Nucleus accumbens (tissue), 56 donors: Measurements from ENCODE around the gene WNT3.
"Not testable (repeated sequence)": the region's sequence is repeated elsewhere in the genome, so short reads cannot be mapped to it uniquely, and the experiment has no call there.

Experiments
- DNase-seq, 56 donors: peaks; one replicate each; lab custom pipeline; 2025; lab: John Stamatoyannopoulos, UW

WNT3 gene

GRCh38 chr17:46818316-46818928 lies at the start of gene WNT3:
WNT3 (minus strand) TSS chr17:46818692; CDS start chr17:46818597, 95 bp downstream.
- DNase-seq = peak in 21 of 56 donors; percentile 2 to 71 (median 22)

GRCh38 chr17:46866747-46867146 lies 48.3 kb upstream of the WNT3 start:
- DNase-seq = no peak

GRCh38 chr17:46866325-46866724 lies 47.8 kb upstream of the WNT3 start:
- DNase-seq = no peak

GRCh38 chr17:46865100-46865499 lies 46.6 kb upstream of the WNT3 start:
- no peak for DNase-seq

- no peak for DNase-seq
Measured at GRCh38 chr17:46863383-46864121, 45.1 kb upstream of the WNT3 start.

- DNase-seq = no peak
Measured at GRCh38 chr17:46862949-46863348, 44.5 kb upstream of the WNT3 start.

- no peak for DNase-seq
Measured at GRCh38 chr17:46859996-46860395, 41.5 kb upstream of the WNT3 start.

GRCh38 chr17:46857600-46857999 lies 39.1 kb upstream of the WNT3 start:
- no peak for DNase-seq

- DNase-seq = no peak
Measured at GRCh38 chr17:46854948-46855347, 36.5 kb upstream of the WNT3 start.

- DNase-seq = no peak
Measured at GRCh38 chr17:46854515-46854914, 36.0 kb upstream of the WNT3 start.

GRCh38 chr17:46853896-46854444 lies 35.5 kb upstream of the WNT3 start:
- DNase-seq = peak in 7 of 56 donors; percentile 4 to 35 (median 23)

GRCh38 chr17:46851029-46851741 lies 32.7 kb upstream of the WNT3 start, which contains the start of gene WNT9B:
WNT9B (plus strand) TSS chr17:46851583; CDS start chr17:46851639, 56 bp downstream.
- peak in 4 of 56 donors; percentile 9 to 47 (median 24) for DNase-seq

GRCh38 chr17:46850688-46851028 lies 32.2 kb upstream of the WNT3 start:
- DNase-seq = no peak

GRCh38 chr17:46848534-46848933 lies 30.0 kb upstream of the WNT3 start:
- DNase-seq = no peak

GRCh38 chr17:46847204-46848191 lies 29.0 kb upstream of the WNT3 start:
- no peak for DNase-seq

- DNase-seq = no peak
Measured at GRCh38 chr17:46842835-46843234, 24.3 kb upstream of the WNT3 start.

GRCh38 chr17:46841561-46842379 lies 23.3 kb upstream of the WNT3 start:
- peak in 4 of 56 donors; percentile 13 to 30 (median 18) for DNase-seq

- not testable (repeated sequence) for DNase-seq
Measured at GRCh38 chr17:46840596-46840995, 22.1 kb upstream of the WNT3 start.

- no peak for DNase-seq
Measured at GRCh38 chr17:46839211-46839610, 20.7 kb upstream of the WNT3 start.
